Activated T-cell treated with anti-CD3 and anti-CD28 coated beads, Interleukin-2, amount 50 U/mL, for 4 hours (primary cell): ENCODE data around the gene RAB39A. TPM values are rescaled to one million over a fixed set of nuclear protein-coding genes. Genes with fewer than 3 reads are reported as not detected.

ENCODE experiments used
- ATAC-seq, 2 donors: fragments of 200-7000 bp; cut with Tn5 transposase; one replicate each; pipeline ENCODE4 v1.10.0; 2021
- DNase-seq: peaks from one replicate; pipeline ENCODE4 v3.0.0-alpha.2; 2020
- H3K27me3 Mint-ChIP-seq: one replicate; pipeline ENCODE4 v1.8.0; 2021; ENCODE audit warnings: low read depth, mixed read lengths
- H3K36me3 Mint-ChIP-seq: one replicate; pipeline ENCODE4 v1.8.0; 2022; ENCODE audit warnings: mixed read lengths; ENCODE audit not compliant: insufficient read depth
- H3K4me1 Mint-ChIP-seq: one replicate; pipeline ENCODE4 v1.8.0; 2021; ENCODE audit warnings: low read depth, mixed read lengths
- H3K4me3 Mint-ChIP-seq: one replicate; pipeline ENCODE4 v1.8.0; 2021; ENCODE audit warnings: mild to moderate bottlenecking, moderate library complexity, mixed read lengths
- H3K9me3 Mint-ChIP-seq: one replicate; pipeline ENCODE4 v1.8.0; 2021; ENCODE audit warnings: mixed read lengths
- total RNA-seq, 3 donors: library from RNA; stranded (reverse); gene quantifications; one replicate each; pipeline ENCODE4 v1.2.1, GENCODE V29; 2021

Gene RAB39A
- total RNA-seq, 3 donors from 2014 or later, result 0.26 TPM; not detected in 2

- peaks cover 8% of the 10 kb centered on the region for H3K27me3 Mint-ChIP-seq
- DNase-seq, result no peak
- no peak for ATAC-seq
- H3K4me3 Mint-ChIP-seq, result no peak overlapping the region
- no peaks in the 10 kb centered on the region for H3K9me3 Mint-ChIP-seq
- no peaks in the 10 kb centered on the region for H3K4me1 Mint-ChIP-seq
- H3K36me3 Mint-ChIP-seq, result no peaks in the 10 kb centered on the region
Measured at GRCh38 chr11:107991868-107992414, 63.7 kb downstream of the RAB39A start.

GRCh38 chr11:107996006-107996776 lies 67.9 kb downstream of the RAB39A start:
- no peak for DNase-seq
- ATAC-seq, result no peak
- no peaks in the 10 kb centered on the region for H3K36me3 Mint-ChIP-seq
- no peak overlapping the region for H3K4me3 Mint-ChIP-seq
- H3K9me3 Mint-ChIP-seq, result no peaks in the 10 kb centered on the region
- peaks cover 10% of the 10 kb centered on the region for H3K27me3 Mint-ChIP-seq
- H3K4me1 Mint-ChIP-seq, result no peaks in the 10 kb centered on the region

GRCh38 chr11:107998761-107999160 lies 70.5 kb downstream of the RAB39A start:
- no peak overlapping the region for H3K4me3 Mint-ChIP-seq
- no peak for DNase-seq
- peaks cover 2% of the 10 kb centered on the region for H3K27me3 Mint-ChIP-seq
- H3K9me3 Mint-ChIP-seq, result no peaks in the 10 kb centered on the region
- H3K4me1 Mint-ChIP-seq, result no peaks in the 10 kb centered on the region
- no peak for ATAC-seq
- H3K36me3 Mint-ChIP-seq, result no peaks in the 10 kb centered on the region

GRCh38 chr11:107999759-108000455 lies 71.7 kb downstream of the RAB39A start:
- no peaks in the 10 kb centered on the region for H3K9me3 Mint-ChIP-seq
- peak; percentile 15 for DNase-seq
- no peaks in the 10 kb centered on the region for H3K4me1 Mint-ChIP-seq
- peaks cover 2% of the 10 kb centered on the region for H3K27me3 Mint-ChIP-seq
- H3K36me3 Mint-ChIP-seq, result no peaks in the 10 kb centered on the region
- H3K4me3 Mint-ChIP-seq, result no peak overlapping the region
- peak; percentile 65 to 78 for ATAC-seq

- Mint-ChIP-seq H3K9me3 (no peaks in the 10 kb centered on the region), H3K4me3 (no peak overlapping the region), H3K4me1 (no peaks in the 10 kb centered on the region), H3K27me3 (peaks cover 2% of the 10 kb centered on the region), H3K36me3 (no peaks in the 10 kb centered on the region)
- ATAC-seq (no peak), DNase-seq (no peak)
Measured at GRCh38 chr11:108002476-108002875, 74.2 kb downstream of the RAB39A start.

- Mint-ChIP-seq H3K9me3 (no peaks in the 10 kb centered on the region), H3K4me1 (peaks cover 5% of the 10 kb centered on the region), H3K4me3 (no peak overlapping the region), H3K36me3 (no peaks in the 10 kb centered on the region), H3K27me3 (peaks cover 2% of the 10 kb centered on the region)
- ATAC-seq, result no peak
- no peak for DNase-seq
Measured at GRCh38 chr11:108003623-108004022, 75.4 kb downstream of the RAB39A start.

GRCh38 chr11:108007819-108008218 lies 79.6 kb downstream of the RAB39A start:
- no peak for DNase-seq
- H3K27me3 Mint-ChIP-seq, result no peaks in the 10 kb centered on the region
- ATAC-seq, result no peak
- H3K4me3 Mint-ChIP-seq, result peak overlapping the region; percentile 98
- peaks cover 19% of the 10 kb centered on the region for H3K4me1 Mint-ChIP-seq
- H3K36me3 Mint-ChIP-seq, result peaks cover 4% of the 10 kb centered on the region
- no peaks in the 10 kb centered on the region for H3K9me3 Mint-ChIP-seq

- peak; percentile 91 for ATAC-seq
- H3K27me3 Mint-ChIP-seq, result no peaks in the 10 kb centered on the region
- H3K36me3 Mint-ChIP-seq, result peaks cover 4% of the 10 kb centered on the region
- DNase-seq, result peak; percentile 87
- no peaks in the 10 kb centered on the region for H3K9me3 Mint-ChIP-seq
- peak within 1 kb of the TSS; percentile 98 for H3K4me3 Mint-ChIP-seq
- H3K4me1 Mint-ChIP-seq, result peaks cover 19% of the 10 kb centered on the region
Measured at GRCh38 chr11:108008656-108009496, 80.6 kb downstream of the RAB39A start, which contains the start of gene CUL5. Gene CUL5 (plus strand): TSS chr11:108008898. CDS start chr11:108009349, 451 bp downstream.

GRCh38 chr11:108009497-108010370 lies 81.5 kb downstream of the RAB39A start:
- no peak for DNase-seq
- H3K36me3 Mint-ChIP-seq, result peaks cover 4% of the 10 kb centered on the region
- no peaks in the 10 kb centered on the region for H3K27me3 Mint-ChIP-seq
- H3K4me1 Mint-ChIP-seq, result peaks cover 22% of the 10 kb centered on the region
- peak in 1 of 2 donors; percentile 2 for ATAC-seq
- no peaks in the 10 kb centered on the region for H3K9me3 Mint-ChIP-seq
- peak overlapping the region; percentile 98 for H3K4me3 Mint-ChIP-seq

- H3K9me3 Mint-ChIP-seq, result no peaks in the 10 kb centered on the region
- no peaks in the 10 kb centered on the region for H3K27me3 Mint-ChIP-seq
- ATAC-seq, result no peak
- no peak overlapping the region for H3K4me3 Mint-ChIP-seq
- H3K4me1 Mint-ChIP-seq, result peaks cover 44% of the 10 kb centered on the region
- peaks cover 12% of the 10 kb centered on the region for H3K36me3 Mint-ChIP-seq
- DNase-seq, result no peak
Measured at GRCh38 chr11:108012139-108012725, 84.0 kb downstream of the RAB39A start.
